MM.1S (cell line): ENCODE measurements around the gene LZTS2.

Source experiments
- DNase-seq: peaks from one replicate; pipeline ENCODE4 v3.0.0-alpha.2; 2015
- H2AFZ ChIP-seq: fragments of 300-600 bp; sonication (generic); 2 replicates; pipeline ENCODE4 v1.6.0; 2016; ENCODE audit warnings: antibody characterized with exemption, low read length
- H3F3A ChIP-seq: fragments of 300-600 bp; sonication (generic); 2 replicates; pipeline ENCODE4 v1.6.1; 2016; ENCODE audit warnings: mild to moderate bottlenecking, antibody characterized with exemption, low read length, moderate library complexity, mixed read lengths; ENCODE audit not compliant: insufficient read depth
- H3K27ac ChIP-seq: fragments of 300-600 bp; sonication (generic); 2 replicates; pipeline ENCODE4 v1.5.1; 2016; ENCODE audit warnings: mild to moderate bottlenecking, low read length
- H3K27me3 ChIP-seq: fragments of 300-600 bp; sonication (generic); replicated peaks from 2 replicates; pipeline ENCODE4 v1.6.0; 2016; ENCODE audit warnings: low read length; ENCODE audit not compliant: insufficient read depth
- H3K36me3 ChIP-seq: fragments of 300-600 bp; sonication (generic); replicated peaks from 2 replicates; pipeline ENCODE4 v1.6.1; 2016; ENCODE audit warnings: mild to moderate bottlenecking, low read length, mixed read lengths; ENCODE audit not compliant: insufficient read depth
- H3K4me1 ChIP-seq: fragments of 300-600 bp; sonication (generic); 2 replicates; pipeline ENCODE4 v1.6.1; 2016; ENCODE audit warnings: low read length, mixed read lengths
- H3K4me2 ChIP-seq: fragments of 300-600 bp; sonication (generic); 2 replicates; pipeline ENCODE4 v1.6.0; 2016; ENCODE audit warnings: low read depth, low read length
- H3K4me3 ChIP-seq: fragments of 300-600 bp; sonication (generic); 2 replicates; pipeline ENCODE4 v1.5.1; 2016; ENCODE audit warnings: low read length, mixed read lengths
- H3K79me2 ChIP-seq: fragments of 300-600 bp; sonication (generic); 2 replicates; pipeline ENCODE4 v1.6.1; 2016; ENCODE audit warnings: mixed run types, low read length, mixed read lengths
- H3K9ac ChIP-seq: fragments of 300-600 bp; sonication (generic); 2 replicates; pipeline ENCODE4 v1.6.1; 2016; ENCODE audit warnings: low read length, mixed read lengths
- H3K9me2 ChIP-seq: fragments of 300-600 bp; sonication (generic); replicated peaks from 2 replicates; pipeline ENCODE4 v1.6.1; 2016; ENCODE audit warnings: mild to moderate bottlenecking, low read length, mixed read lengths; ENCODE audit not compliant: insufficient read depth
- H3K9me3 ChIP-seq: fragments of 300-600 bp; sonication (generic); replicated peaks from 2 replicates; pipeline ENCODE4 v1.6.1; 2016; ENCODE audit warnings: mild to moderate bottlenecking, low read length, mixed read lengths; ENCODE audit not compliant: insufficient read depth
- H4K20me1 ChIP-seq: fragments of 300-600 bp; sonication (generic); 2 replicates; pipeline ENCODE4 v1.6.1; 2016; ENCODE audit warnings: mild to moderate bottlenecking, low read length, moderate library complexity, mixed read lengths; ENCODE audit not compliant: insufficient read depth
- CTCF ChIP-seq: fragments of 300-600 bp; sonication (generic); IDR thresholded peaks from 2 replicates; pipeline ENCODE4 v1.5.1; 2016; ENCODE audit warnings: antibody characterized with exemption, low read length, mixed read lengths
- EZH2 ChIP-seq: fragments of 300-600 bp; sonication (generic); optimal IDR thresholded peaks from 2 replicates; pipeline ENCODE3; 2017; ENCODE audit warnings: low read depth, mild to moderate bottlenecking, antibody characterized with exemption, low read length, mixed read lengths
- EZH2phosphoT487 ChIP-seq: fragments of 300-600 bp; sonication (generic); IDR thresholded peaks from 2 replicates; pipeline ENCODE4 v1.6.1; 2018; ENCODE audit warnings: antibody characterized with exemption, low read length

LZTS2 gene

GRCh38 chr10:100999742-101000126 lies at the start of gene LZTS2:
TSS of gene LZTS2 (plus strand) at chr10:100999808. CDS start at chr10:101002539, 2,731 bp downstream.
- peaks cover 13% of the 10 kb centered on the region for H3K4me1 ChIP-seq
- no peaks in the 10 kb centered on the region for H4K20me1 ChIP-seq
- no peak for DNase-seq
- no peaks in the 10 kb centered on the region for H3K9me3 ChIP-seq
- no peaks in the 10 kb centered on the region for H3K36me3 ChIP-seq
- H3K27me3 ChIP-seq = no peaks in the 10 kb centered on the region
- peak within 1 kb of the TSS; percentile 98 for H2AFZ ChIP-seq
- H3K9me2 ChIP-seq = no peaks in the 10 kb centered on the region
- TF ChIP-seq CTCF (no peak), EZH2 (no peak), EZH2phosphoT487 (no peak)
- H3K4me3 ChIP-seq = peak within 1 kb of the TSS; percentile 92
- peak within 1 kb of the TSS; percentile 100 for H3K4me2 ChIP-seq
- peak within 1 kb of the TSS; percentile 67 for H3K9ac ChIP-seq
- H3K27ac ChIP-seq = peak within 1 kb of the TSS; percentile 67; the same call in 1 of the 2 replicates
- peaks cover 27% of the 10 kb centered on the region for H3F3A ChIP-seq
- H3K79me2 ChIP-seq = no peaks in the 10 kb centered on the region

- no peaks in the 10 kb centered on the region for H4K20me1 ChIP-seq
- no peaks in the 10 kb centered on the region for H3K79me2 ChIP-seq
- H3K9me3 ChIP-seq = no peaks in the 10 kb centered on the region
- no peak overlapping the region for H3K9ac ChIP-seq
- no peaks in the 10 kb centered on the region for H3K9me2 ChIP-seq
- H2AFZ ChIP-seq = no peak overlapping the region
- no peaks in the 10 kb centered on the region for H3F3A ChIP-seq
- TF ChIP-seq EZH2phosphoT487 (no peak), CTCF (no peak), EZH2 (no peak)
- H3K4me3 ChIP-seq = no peak overlapping the region
- peaks cover 17% of the 10 kb centered on the region; the same call in 1 of the 2 replicates for H3K36me3 ChIP-seq
- H3K4me2 ChIP-seq = no peak overlapping the region
- no peak for DNase-seq
- no peaks in the 10 kb centered on the region for H3K27me3 ChIP-seq
- H3K4me1 ChIP-seq = peaks cover 5% of the 10 kb centered on the region; the same call in 1 of the 2 replicates
- H3K27ac ChIP-seq = no peak overlapping the region
Observed at GRCh38 chr10:100960251-100960650, 39.4 kb upstream of the LZTS2 start.

DNA sequence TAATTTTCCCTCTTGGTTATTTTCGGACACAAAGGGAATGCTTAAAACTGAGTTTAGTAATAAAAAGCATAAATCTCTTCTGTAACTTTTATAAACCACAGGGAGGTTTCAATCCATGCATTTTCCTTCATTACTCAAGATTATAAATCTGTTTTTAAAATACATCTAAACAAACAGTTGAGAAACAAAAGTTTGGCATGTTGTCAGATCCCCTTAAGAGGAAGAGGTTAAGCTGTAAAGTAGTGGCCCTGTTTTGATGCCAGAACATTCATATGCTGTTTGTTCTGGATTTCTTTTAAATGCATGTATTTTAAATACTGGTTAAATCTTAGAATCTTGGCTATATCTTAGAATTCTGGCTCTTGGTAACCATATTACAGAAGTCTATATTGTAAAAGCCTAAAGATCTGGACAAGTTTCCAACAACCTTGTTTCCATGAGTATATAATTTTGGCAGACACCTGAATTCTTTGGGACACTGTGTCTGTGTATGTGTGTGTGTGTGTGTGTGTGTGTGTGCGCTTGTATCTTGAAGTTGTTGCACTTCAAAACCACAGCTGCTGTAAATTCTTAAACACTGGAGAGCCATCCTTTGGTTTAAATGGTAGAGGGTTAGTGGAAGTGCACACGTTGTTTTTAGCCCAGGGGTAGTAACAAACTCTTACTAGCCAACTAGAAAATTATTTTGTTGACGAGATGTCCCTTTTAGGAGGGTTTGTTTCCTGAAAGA lies 37.1 kb upstream of the LZTS2 start:
- DNase-seq = no peak
- no peaks in the 10 kb centered on the region for H3K9me3 ChIP-seq
- no peak overlapping the region for H3K9ac ChIP-seq
- H3K9me2 ChIP-seq = no peaks in the 10 kb centered on the region
- H2AFZ ChIP-seq = no peak overlapping the region
- peaks cover 17% of the 10 kb centered on the region; the same call in 1 of the 2 replicates for H3K36me3 ChIP-seq
- H4K20me1 ChIP-seq = no peaks in the 10 kb centered on the region
- H3K4me1 ChIP-seq = no peaks in the 10 kb centered on the region
- no peak overlapping the region for H3K4me3 ChIP-seq
- TF ChIP-seq CTCF = no peak
- no peak for TF ChIP-seq EZH2phosphoT487
- no peak for TF ChIP-seq EZH2
- no peak overlapping the region for H3K27ac ChIP-seq
- no peaks in the 10 kb centered on the region for H3K27me3 ChIP-seq
- H3K4me2 ChIP-seq = no peak overlapping the region
- no peaks in the 10 kb centered on the region for H3K79me2 ChIP-seq
- H3F3A ChIP-seq = no peaks in the 10 kb centered on the region
